Loucy (cell line): ENCODE results near the gene GCKR.

Experiments
- EZH2phosphoT487 ChIP-seq: fragments of 200-600 bp; IDR thresholded peaks from 2 replicates; pipeline ENCODE4 v1.6.1; 2018; ENCODE audit warnings: antibody characterized with exemption, mild to moderate bottlenecking, moderate library complexity, borderline replicate concordance
- TF ChIP-seq, protein P1 (sequence below): fragments of 200-600 bp; sonication (generic); conservative IDR thresholded peaks from 2 replicates; pipeline ENCODE4 v1.5.1; 2014; ENCODE audit warnings: mild to moderate bottlenecking, antibody characterized with exemption, low read length

DNA sequence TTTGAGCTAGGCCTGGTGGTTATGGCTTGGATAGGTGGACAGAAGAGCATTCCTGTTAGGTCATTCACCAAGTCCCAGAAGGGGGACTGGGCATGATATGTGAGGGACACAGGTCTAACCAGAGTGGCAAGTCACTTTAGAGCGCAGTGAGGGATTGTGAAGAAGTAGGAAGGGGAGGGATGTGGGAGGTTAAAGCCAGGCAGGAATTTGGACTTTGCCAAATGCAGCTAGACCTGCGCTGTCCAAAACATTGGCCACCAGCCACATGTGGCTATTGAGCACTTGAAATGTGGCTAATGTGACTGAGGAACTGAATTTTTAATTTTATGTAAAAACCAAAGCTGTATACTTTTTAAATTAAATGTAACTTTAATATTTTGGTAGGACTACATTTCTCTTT, 23.7 kb downstream of the GCKR start:
- TF ChIP-seq, protein P1, sequence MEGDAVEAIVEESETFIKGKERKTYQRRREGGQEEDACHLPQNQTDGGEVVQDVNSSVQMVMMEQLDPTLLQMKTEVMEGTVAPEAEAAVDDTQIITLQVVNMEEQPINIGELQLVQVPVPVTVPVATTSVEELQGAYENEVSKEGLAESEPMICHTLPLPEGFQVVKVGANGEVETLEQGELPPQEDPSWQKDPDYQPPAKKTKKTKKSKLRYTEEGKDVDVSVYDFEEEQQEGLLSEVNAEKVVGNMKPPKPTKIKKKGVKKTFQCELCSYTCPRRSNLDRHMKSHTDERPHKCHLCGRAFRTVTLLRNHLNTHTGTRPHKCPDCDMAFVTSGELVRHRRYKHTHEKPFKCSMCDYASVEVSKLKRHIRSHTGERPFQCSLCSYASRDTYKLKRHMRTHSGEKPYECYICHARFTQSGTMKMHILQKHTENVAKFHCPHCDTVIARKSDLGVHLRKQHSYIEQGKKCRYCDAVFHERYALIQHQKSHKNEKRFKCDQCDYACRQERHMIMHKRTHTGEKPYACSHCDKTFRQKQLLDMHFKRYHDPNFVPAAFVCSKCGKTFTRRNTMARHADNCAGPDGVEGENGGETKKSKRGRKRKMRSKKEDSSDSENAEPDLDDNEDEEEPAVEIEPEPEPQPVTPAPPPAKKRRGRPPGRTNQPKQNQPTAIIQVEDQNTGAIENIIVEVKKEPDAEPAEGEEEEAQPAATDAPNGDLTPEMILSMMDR = no peak
- no peak for TF ChIP-seq EZH2phosphoT487
